Measurements from ENCODE around the gene ANKRD13A.

DNA sequence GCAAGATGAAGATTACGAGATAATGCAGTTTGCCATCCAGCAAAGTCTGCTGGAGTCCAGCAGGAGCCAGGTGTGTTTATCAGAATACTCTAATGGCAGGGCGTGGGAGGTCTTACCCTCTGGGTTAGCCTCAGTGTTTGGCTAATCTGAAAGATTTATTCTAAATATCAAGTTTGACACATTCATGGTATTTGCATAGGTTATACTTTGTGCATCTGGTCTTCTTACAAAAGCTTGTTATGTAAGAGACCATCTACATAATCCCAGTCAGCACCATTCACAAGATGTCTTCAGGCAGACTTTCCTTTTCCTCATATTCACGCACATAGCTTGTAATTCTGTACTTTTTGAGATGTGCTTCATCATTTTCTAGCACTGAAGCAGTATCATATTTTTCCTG lies 34.7 kb downstream of the ANKRD13A start:
- TF ChIP-seq CTCF (IDR thresholded peaks at IDR 0.05) (no peak), POLR2AphosphoS5 (IDR thresholded peaks at IDR 0.05) (no peak)

All from breast epithelium (tissue), 3 donors.